SK-N-SH (cell line): Measurements from ENCODE around the gene PRKN.

Experiments used
- CHD2 ChIP-seq: fragments of 150-350 bp; IDR thresholded peaks from 2 replicates; pipeline ENCODE4 v1.6.1; 2018; ENCODE audit warnings: low read length; ENCODE audit not compliant: partially characterized antibody
- CTCF ChIP-seq: fragments of 200-600 bp; sonication (generic); IDR thresholded peaks from 2 replicates; pipeline ENCODE4 v1.6.1; 2017; ENCODE audit warnings: antibody characterized with exemption, mild to moderate bottlenecking, moderate library complexity
- EP300 ChIP-seq, 2 experiments: IDR thresholded peaks; 2 replicates each; pipeline versions ENCODE4 v1.4.0 to v1.6.1; 2012; ENCODE audit warnings: borderline replicate concordance in 1 of 2, low read depth in 1 of 2, low read length in 1 of 2
- FOSL2 ChIP-seq: IDR thresholded peaks from 2 replicates; pipeline ENCODE4 v1.4.0; 2012; ENCODE audit warnings: low read depth, mild to moderate bottlenecking, moderate library complexity, borderline replicate concordance
- FOXJ3 ChIP-seq: sonication (generic); formaldehyde crosslinking; IDR thresholded peaks from 2 replicates; pipeline ENCODE4 v1.5.1; 2020; ENCODE audit warnings: mild to moderate bottlenecking, missing genetic modification reagents
- IRF3 ChIP-seq: fragments of 150-350 bp; IDR thresholded peaks from 2 replicates; pipeline ENCODE4 v1.6.1; 2016; ENCODE audit warnings: mild to moderate bottlenecking, low read depth, low read length
- MAX ChIP-seq: IDR thresholded peaks from 2 replicates; pipeline ENCODE4 v1.4.0; 2012; ENCODE audit warnings: low read depth
- PBX3 ChIP-seq: IDR thresholded peaks from 2 replicates; pipeline ENCODE4; 2012
- POLR2AphosphoS5 ChIP-seq: IDR thresholded peaks from 2 replicates; pipeline ENCODE4 v1.6.1; 2012; ENCODE audit warnings: low read depth, low read length
- RAD21 ChIP-seq: IDR thresholded peaks from 2 replicates; pipeline ENCODE4 v1.6.1; 2012; ENCODE audit warnings: mild to moderate bottlenecking, low read length
- RCOR1 ChIP-seq: fragments of 150-350 bp; IDR thresholded peaks from 2 replicates; pipeline ENCODE4 v1.6.1; 2017; ENCODE audit warnings: antibody characterized with exemption, low read length
- RFX5 ChIP-seq: IDR thresholded peaks from 2 replicates; pipeline ENCODE4 v1.6.1; 2012; ENCODE audit warnings: mild to moderate bottlenecking, improper control_type of control experiment, low read length
- SMC3 ChIP-seq: IDR thresholded peaks from 2 replicates; pipeline ENCODE4 v1.6.1; 2012; ENCODE audit warnings: low read depth, low read length, improper control_type of control experiment
- USF2 ChIP-seq: fragments of 150-350 bp; IDR thresholded peaks from 2 replicates; pipeline ENCODE4 v1.6.1; 2017; ENCODE audit warnings: antibody characterized with exemption, low read length, low read depth, borderline replicate concordance

GRCh38 chr6:162679681-162680080 is 47.9 kb downstream of the PRKN start:
- TF ChIP-seq CTCF (no peak), CHD2 (no peak), RCOR1 (no peak), FOXJ3 (CRISPR knock-in tag) (no peak), SMC3 (no peak), POLR2AphosphoS5 (no peak), MAX (no peak), USF2 (no peak), RAD21 (no peak), RFX5 (no peak), IRF3 (no peak), FOSL2 (no peak), PBX3 (no peak), EP300 (IDR thresholded peaks at IDR 0.05; ENCODE audit: borderline replicate concordance in 1 of 2, low read depth in 1 of 2, low read length in 1 of 2) (no peak)
